ENCODE results near the gene OR9G1. TPM values are rescaled to one million over a fixed set of nuclear protein-coding genes. Genes with fewer than 3 reads are reported as not detected.
"Not testable (repeated sequence)": the region's sequence is repeated elsewhere in the genome, so short reads cannot be mapped to it uniquely, and the experiment has no call there.

Gene OR9G1
- total and polyA plus RNA-seq, 10 donors = not detected

DNA sequence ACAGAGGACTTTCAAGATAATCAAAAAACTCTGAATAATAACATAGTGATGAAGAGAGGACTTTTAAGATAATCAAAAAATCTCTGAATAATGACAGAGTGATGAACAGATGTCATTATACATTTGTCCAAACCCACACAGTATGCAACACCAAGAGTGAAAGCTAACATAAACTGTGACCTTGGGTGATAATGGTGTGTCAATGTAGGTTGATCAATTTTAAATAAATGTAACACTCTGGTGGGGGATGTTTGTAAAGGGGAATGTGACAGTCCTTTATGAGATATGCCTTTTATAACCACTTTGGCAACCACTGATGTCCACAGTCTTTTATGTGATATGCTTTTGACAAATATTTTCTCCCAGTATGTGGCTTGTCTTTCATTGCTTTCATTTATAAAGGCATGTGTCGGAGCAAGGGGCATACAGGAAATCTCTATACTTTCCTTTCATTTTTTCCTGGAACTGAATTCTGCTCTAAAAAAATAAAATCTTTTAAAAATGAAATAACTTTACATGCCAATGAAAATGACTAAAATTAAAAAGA, 10.3 kb upstream of the OR9G1 start:
- H3K9me3 ChIP-seq = peaks cover 0 to 8% (median 0%) of the 10 kb centered on the region in 8 donors
- WGBS, 5 donors = 53 to 67% (median 60%) methylated on average over 1 of the region's 1 CpG
- intact Hi-C loops (cut with DNase I; ENCODE audit: low total_unique reads) = no loop called here
- H3K36me3 ChIP-seq = no peaks in the 10 kb centered on the region
- no peak for DNase-seq
- no peaks in the 10 kb centered on the region for H3K4me1 ChIP-seq
- H3K27ac ChIP-seq = no peak overlapping the region
- H3K27me3 ChIP-seq (replicated peaks in 1 of 7) = no peaks in the 10 kb centered on the region
- TF ChIP-seq POLR2AphosphoS5 (IDR thresholded peaks at IDR 0.05) (no peak), POLR2A (IDR thresholded peaks at IDR 0.05) (no peak), CTCF (IDR thresholded peaks at IDR 0.05 in 8 of 11, conservative IDR thresholded peaks at IDR 0.05 in 3 of 11) (no peak)
- H3K4me3 ChIP-seq = no peak overlapping the region

DNA sequence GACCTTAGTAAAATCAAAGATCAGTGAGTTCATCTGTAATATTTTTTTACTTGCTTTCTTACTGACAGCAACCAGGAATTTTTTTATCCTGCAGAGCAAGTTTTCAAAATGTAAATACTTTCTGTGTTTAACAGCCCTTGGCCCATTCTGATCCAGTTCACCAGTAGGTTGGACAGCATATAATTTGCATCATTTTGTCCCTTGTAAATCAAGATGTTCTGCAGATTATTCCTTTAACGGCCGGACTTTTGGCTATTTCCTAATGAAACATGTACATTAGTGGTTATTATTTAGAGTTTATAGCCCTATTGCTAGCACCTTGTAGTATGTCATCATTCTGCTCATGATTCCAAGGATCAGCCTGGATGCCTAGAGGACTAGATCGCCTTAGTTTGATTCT, 7.7 kb upstream of the OR9G1 start:
- DNase-seq; H3K4me3 ChIP-seq; H3K36me3 ChIP-seq; H3K4me1 ChIP-seq; H3K9me3 ChIP-seq; H3K27me3 ChIP-seq (replicated peaks in 1 of 7); intact Hi-C loops (cut with DNase I; ENCODE audit: low total_unique reads); H3K27ac ChIP-seq: not testable (repeated sequence)
- 88 to 95% (median 90%) methylated on average over 3 of the region's 3 CpGs for WGBS, 5 donors

- H3K27me3 ChIP-seq (replicated peaks in 1 of 7) = no peaks in the 10 kb centered on the region
- H3K4me1 ChIP-seq = no peaks in the 10 kb centered on the region
- WGBS, 5 donors = 73 to 85% (median 79%) methylated on average over 2 of the region's 2 CpGs
- TF ChIP-seq POLR2AphosphoS5 (IDR thresholded peaks at IDR 0.05) = no peak
- no peak for TF ChIP-seq CTCF (IDR thresholded peaks at IDR 0.05 in 8 of 11, conservative IDR thresholded peaks at IDR 0.05 in 3 of 11)
- H3K27ac ChIP-seq = no peak overlapping the region
- DNase-seq = no peak
- peaks cover 0 to 4% (median 0%) of the 10 kb centered on the region in 8 donors for H3K9me3 ChIP-seq
- H3K4me3 ChIP-seq = no peak overlapping the region
- intact Hi-C loops (cut with DNase I; ENCODE audit: low total_unique reads) = no loop called here
- no peaks in the 10 kb centered on the region for H3K36me3 ChIP-seq
Measured at GRCh38 chr11:56693428-56693827, 5.5 kb upstream of the OR9G1 start.

GRCh38 chr11:56700242-56700913, 1.5 kb downstream of the OR9G1 start:
- Histone ChIP-seq H3K4me1 (no peaks in the 10 kb centered on the region), H3K27ac (no peak overlapping the region), H3K27me3 (replicated peaks in 1 of 7) (no peaks in the 10 kb centered on the region), H3K36me3 (no peaks in the 10 kb centered on the region), H3K9me3 (peaks cover 0 to 4% (median 0%) of the 10 kb centered on the region in 8 donors), H3K4me3 (no peak overlapping the region)
- TF ChIP-seq POLR2AphosphoS5 (IDR thresholded peaks at IDR 0.05) (no peak), CTCF (IDR thresholded peaks at IDR 0.05 in 8 of 11, conservative IDR thresholded peaks at IDR 0.05 in 3 of 11) (no peak), POLR2A (IDR thresholded peaks at IDR 0.05) (no peak)
- intact Hi-C loops (cut with DNase I; ENCODE audit: low total_unique reads) = no loop called here
- no peak for DNase-seq
- 51 to 64% (median 56%) methylated on average over 10 of the region's 10 CpGs for WGBS, 5 donors
